ENCODE measurements around the gene FSIP1. TPM values are rescaled to one million over a fixed set of nuclear protein-coding genes. Genes with fewer than 3 reads are reported as not detected.

Gene FSIP1
- total RNA-seq, 4 donors from 2014 or later: 0.17 TPM; not detected in 3

DNA sequence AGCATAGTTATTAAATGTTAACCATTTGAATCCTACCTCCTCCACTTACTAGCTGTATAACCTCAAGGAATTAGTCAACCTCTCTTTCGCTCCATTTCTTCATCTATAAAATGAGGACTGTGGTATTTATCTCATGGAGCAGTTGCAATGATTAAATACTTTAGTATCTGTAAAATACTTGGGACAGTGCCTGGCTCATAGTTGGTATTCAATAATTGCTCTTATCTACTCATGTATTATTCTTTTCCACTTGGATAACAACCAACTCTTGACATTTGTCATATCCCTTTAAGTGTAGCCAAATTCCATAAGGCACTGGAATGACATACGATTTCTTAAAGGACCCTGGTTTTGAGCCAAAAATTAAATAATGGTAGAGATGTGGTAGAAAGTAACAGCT is 72.0 kb downstream of the FSIP1 start:
- DNase-seq (ENCODE audit: low spot score in 2 of 2): no peak
- intact Hi-C loops (cut with DNase I; ENCODE audit: low total_unique reads): no loop called here
- no peak overlapping the region for H3K4me3 ChIP-seq (ENCODE audit: low read depth, poor library complexity, severe bottlenecking)
- TF ChIP-seq POLR2A (IDR thresholded peaks at IDR 0.05) (no peak), CTCF (IDR thresholded peaks at IDR 0.05) (no peak)
- WGBS, 2 donors: 23 to 57% methylated on average over 2 of the region's 2 CpGs

GRCh38 chr15:39709941-39710340 is 72.7 kb downstream of the FSIP1 start:
- 94 to 97% methylated on average over 4 of the region's 4 CpGs for WGBS, 2 donors
- TF ChIP-seq POLR2A (IDR thresholded peaks at IDR 0.05) (no peak), CTCF (IDR thresholded peaks at IDR 0.05) (no peak)
- intact Hi-C loops (cut with DNase I; ENCODE audit: low total_unique reads): no loop called here
- DNase-seq (ENCODE audit: low spot score in 2 of 2): no peak
- H3K4me3 ChIP-seq (ENCODE audit: low read depth, poor library complexity, severe bottlenecking): no peak overlapping the region

- WGBS, 2 donors: 72 to 83% methylated on average over 2 of the region's 2 CpGs
- H3K4me3 ChIP-seq (ENCODE audit: low read depth, poor library complexity, severe bottlenecking): no peak overlapping the region
- DNase-seq (ENCODE audit: low spot score in 2 of 2): no peak
- TF ChIP-seq POLR2A (IDR thresholded peaks at IDR 0.05) (no peak), CTCF (IDR thresholded peaks at IDR 0.05) (no peak)
- intact Hi-C loops (cut with DNase I; ENCODE audit: low total_unique reads): no loop called here
These were observed 76.4 kb downstream of the FSIP1 start for GRCh38 chr15:39706206-39706605.

GRCh38 chr15:39704689-39705088 is 78.0 kb downstream of the FSIP1 start:
- H3K4me3 ChIP-seq (ENCODE audit: low read depth, poor library complexity, severe bottlenecking): no peak overlapping the region
- no peak for DNase-seq (ENCODE audit: low spot score in 2 of 2)
- intact Hi-C loops (cut with DNase I; ENCODE audit: low total_unique reads): no loop called here
- WGBS, 2 donors: 58 to 76% methylated on average over 1 of the region's 1 CpG
- no peak for TF ChIP-seq POLR2A (IDR thresholded peaks at IDR 0.05)
- TF ChIP-seq CTCF (IDR thresholded peaks at IDR 0.05): no peak

DNA sequence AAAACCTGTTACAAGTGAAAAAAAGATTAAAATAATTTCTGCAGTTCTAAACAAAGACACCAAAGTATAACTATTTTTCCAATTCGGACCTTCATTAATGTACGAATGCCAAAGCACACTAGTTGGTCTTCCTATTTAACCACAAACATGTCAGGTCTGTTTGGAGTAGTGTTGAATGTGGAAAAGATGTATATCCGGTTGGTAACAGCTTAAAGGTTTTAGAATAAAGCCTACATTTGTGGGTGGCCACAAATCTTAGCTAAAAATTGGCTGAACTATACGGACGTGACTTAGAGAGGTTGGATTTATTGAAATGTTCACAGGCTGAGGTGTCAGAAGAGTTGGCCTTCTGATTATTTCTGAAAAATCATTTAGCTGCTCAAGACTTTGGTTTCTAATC is 78.4 kb downstream of the FSIP1 start:
- H3K4me3 ChIP-seq (ENCODE audit: low read depth, poor library complexity, severe bottlenecking): no peak overlapping the region
- no peak for TF ChIP-seq POLR2A (IDR thresholded peaks at IDR 0.05)
- TF ChIP-seq CTCF (IDR thresholded peaks at IDR 0.05): no peak
- whole genome bisulfite sequencing, 2 donors: 85 to 89% methylated on average over 5 of the region's 5 CpGs
- no peak for DNase-seq (ENCODE audit: low spot score in 2 of 2)
- intact Hi-C loops (cut with DNase I; ENCODE audit: low total_unique reads): no loop called here

GRCh38 chr15:39701988-39702387 is 80.7 kb downstream of the FSIP1 start:
- intact Hi-C loops (cut with DNase I; ENCODE audit: low total_unique reads): no loop called here
- no peak for DNase-seq (ENCODE audit: low spot score in 2 of 2)
- no peak for TF ChIP-seq POLR2A (IDR thresholded peaks at IDR 0.05)
- TF ChIP-seq CTCF (IDR thresholded peaks at IDR 0.05): no peak
- WGBS, 2 donors: 89 to 93% methylated on average over 3 of the region's 3 CpGs
- no peak overlapping the region for H3K4me3 ChIP-seq (ENCODE audit: low read depth, poor library complexity, severe bottlenecking)

All from lower leg skin (tissue), 4 donors.